NCI-H748 treated with DMSO at 0.1 percent for 48 hours (cell line): ENCODE data around the gene GPR137.

Experiments used
- DNase-seq: peaks from one replicate; lab custom pipeline; 2025; lab: John Stamatoyannopoulos, UW

GPR137 gene

DNA sequence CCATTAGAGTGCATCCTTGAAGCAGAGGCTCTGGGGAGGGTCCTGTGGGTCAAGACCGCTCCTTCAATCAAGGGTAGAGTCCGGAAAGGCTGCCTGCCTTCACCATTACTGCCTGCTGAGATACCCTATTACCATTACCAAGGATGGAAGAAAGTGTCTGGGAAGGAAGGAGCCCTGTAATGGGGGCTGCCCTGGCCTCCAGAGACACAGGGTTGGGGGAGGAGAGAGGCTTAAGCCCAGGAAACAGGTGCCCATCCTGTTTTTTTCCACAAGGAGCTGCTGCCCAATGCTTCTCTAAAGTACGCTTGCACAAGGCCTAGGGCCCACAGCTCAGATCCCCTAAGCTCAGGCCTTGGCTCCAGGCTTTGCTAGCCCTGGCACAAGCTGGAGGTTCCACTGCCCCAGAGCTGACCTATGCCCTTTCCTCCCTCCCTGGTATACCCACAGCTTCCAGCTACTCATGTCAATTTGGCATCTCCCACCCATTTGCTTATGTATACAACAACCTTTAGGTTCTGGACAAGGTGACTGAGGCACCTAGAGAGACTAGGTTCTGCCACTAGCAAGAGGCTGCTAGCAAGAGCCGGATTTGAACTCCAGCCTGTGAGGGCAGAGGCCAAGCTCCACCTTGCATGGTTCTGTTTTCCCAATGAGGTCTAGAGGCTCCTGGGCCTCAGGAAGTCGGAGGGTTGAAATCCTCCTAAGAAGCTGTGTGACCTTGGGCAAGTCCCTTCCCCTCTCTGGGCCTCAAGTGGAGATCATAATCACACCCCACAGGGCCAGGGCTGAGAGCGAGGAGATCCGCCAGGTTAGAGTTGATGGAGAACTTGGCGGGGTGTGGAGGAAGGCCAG, 35.9 kb upstream of the GPR137 start:
- no peak for DNase-seq

DNA sequence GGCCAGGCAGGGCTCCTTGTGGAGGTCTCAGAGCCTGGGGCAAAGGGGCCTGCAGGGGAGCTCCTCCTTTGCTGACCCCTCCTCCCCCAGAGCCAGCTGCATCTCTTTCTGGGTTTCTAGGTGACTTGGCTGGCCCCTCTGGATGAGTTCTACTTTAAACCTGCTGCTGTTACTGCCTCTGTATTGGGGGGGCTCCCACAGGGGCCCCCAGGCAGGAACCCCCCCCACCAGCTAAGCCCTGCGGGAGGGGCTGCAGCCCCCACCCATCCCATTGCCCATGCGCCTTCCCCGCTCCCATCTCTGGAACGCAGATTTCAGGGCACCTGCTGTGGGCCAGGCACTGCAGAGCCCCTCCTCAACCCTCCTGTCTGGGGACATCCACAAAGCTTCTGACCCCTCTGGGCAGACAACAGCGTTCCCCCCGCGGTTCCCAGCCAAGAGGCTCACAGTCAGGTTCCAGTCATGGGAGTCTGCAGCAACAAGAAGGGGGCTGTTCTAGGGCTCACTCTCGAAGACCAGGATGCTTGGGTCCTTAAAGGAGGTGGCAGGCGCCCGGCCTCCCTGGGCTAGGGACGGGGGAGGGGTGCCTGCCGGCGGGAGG, 35.1 kb upstream of the GPR137 start:
- no peak for DNase-seq

DNA sequence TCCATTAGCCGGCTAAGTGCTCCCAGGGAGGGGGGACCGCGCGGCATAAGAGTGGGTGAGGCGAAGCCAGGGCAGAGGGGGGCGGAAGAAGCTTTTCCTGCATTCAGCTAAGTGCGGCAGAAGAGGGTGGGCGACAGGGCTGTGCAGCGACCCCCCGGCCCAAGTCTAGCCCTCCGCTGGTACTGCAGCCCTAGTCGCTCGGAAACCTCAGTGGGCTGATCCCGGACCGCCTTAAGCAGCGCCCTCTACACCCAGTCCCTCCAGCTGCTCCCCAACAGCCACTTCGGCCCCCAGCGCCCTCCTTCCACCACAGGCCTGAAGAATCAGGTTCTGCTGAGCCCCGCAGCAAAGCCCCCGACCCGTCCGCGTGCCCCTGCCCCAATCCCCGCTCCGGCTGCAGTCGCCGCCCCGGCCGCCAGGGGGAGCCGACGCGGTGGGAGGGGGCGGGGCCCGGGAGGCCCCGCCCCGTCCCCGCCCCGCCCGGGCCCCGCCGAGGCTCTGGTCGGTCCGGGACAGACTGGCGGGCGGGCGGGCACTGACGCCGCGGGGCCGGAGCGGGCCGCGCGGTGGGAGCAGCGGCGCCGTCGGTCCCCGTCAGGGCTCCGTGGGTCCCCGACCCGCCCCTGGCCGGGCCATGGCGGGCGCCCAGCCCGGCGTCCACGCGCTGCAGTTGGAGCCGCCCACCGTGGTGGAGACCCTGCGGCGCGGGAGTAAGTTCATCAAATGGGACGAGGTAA, 34.5 kb upstream of the GPR137 start, which contains the start of gene PLCB3:
Gene PLCB3 (plus strand): TSS at position 515 of the 737 bp plus-strand sequence. CDS start 120 bp downstream, at position 635.
- no peak for DNase-seq

DNA sequence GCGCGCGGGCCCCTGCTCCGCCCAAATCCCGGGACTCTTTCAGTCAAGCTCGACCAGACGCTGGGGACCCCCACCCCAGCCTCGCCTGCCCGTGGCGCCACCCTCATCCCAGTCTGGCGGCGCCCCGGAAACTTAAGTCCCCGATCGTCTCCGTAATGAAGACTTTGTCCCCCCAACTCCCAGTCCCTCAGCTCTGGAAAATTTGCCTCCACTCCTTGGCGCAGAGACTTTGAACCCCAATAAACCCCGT, 34.0 kb upstream of the GPR137 start:
- DNase-seq = no peak

DNA sequence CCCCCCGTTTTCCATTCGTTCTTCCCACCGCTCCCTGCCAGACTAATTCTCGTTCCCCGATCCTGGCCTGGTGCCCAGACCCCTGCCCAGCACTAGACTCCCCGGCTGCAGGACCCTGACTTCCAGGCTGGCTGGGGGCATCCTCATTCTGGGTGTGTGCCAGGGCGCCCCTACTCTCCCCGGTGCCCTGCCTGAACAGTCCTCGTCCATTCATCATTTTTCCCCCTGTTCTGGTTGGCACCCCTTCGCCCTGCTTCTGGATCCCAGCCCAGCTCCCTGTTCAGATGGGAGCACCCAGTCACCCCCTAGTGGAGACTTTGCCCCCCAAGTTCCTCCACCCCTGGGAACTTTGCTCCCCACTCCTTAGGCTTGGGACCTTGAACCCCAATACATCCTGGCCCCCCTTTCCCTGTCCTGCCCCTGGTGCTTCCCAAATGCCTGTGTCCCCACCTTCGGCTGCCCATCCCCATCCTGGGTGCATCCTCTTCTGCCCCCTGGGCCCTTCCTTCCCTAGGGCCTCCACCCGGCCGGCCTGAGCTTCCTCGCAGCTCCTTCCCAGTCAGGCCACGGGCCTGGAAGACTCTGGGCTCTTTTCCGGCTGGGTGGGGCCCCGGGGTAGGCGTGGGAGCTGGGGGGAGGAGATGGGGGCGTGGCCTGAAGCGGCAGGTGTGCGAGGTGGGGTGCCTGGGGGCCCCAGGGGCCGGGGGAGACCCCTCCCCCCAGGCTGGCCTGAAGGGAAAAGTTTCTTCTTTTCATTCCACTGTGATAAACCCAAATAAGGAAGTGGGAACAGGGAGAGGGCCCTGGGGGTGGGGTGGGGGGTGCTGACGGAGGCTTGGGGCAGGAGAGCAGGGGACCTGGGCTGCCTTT, 33.4 kb upstream of the GPR137 start:
- DNase-seq = no peak

DNA sequence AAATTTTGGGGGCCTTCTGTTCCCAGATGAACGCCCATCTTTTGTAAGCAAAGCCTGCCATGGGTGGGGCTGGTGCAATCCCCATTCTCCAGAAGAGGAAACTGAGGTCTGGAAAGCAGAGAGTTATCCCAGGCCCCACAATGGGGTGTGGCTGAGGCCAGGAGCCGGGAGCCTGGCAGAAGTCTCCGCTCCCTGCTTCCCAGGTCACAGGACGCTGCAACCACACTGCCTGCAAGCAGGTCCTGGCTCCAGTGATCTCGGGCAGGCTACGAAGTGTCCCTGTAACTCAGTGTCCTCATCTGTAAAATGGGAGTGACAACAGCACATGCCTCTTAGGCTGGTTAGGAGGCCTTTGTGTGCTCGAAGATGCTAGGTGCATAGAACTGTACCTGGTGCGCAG, 32.6 kb upstream of the GPR137 start:
- no peak for DNase-seq

DNA sequence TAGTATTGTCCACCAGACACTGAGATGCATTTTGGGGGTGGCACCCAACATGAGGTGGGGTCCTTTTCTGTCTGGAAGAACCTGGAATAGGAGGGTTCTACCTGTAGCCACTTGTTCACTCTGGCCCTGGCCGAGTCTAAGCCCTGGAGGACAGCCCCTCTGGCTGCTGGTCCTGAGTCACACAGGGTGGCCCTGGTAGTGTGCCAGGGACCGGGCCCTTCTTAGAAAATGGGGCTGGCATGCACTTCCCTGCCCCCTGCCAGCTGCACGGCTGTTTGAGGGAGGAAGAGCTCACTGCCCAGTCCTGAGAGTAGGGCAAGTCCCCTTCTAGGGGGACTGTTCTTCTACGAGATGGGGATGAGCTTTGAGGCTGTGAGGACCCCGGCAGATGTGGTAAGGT, 32.2 kb upstream of the GPR137 start:
- DNase-seq = no peak

DNA sequence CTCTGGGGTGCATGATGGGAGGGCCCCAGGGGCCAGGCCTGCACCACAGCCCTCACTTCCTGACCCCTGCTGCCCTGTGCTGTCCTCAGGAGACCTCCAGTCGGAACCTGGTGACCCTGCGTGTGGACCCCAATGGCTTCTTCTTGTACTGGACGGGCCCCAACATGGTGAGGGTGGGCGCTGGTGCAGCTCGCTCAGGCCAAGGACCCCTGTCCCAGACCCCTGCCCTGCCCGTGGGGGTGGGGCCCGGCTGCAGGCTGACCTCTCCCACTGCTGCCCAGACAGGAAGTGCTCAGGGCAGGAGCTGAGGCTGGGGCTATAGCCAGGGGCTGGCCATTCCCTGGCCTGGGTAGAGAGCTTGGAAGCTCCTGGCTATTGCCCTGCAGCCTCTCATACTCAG, 31.3 kb upstream of the GPR137 start:
- no peak for DNase-seq

DNA sequence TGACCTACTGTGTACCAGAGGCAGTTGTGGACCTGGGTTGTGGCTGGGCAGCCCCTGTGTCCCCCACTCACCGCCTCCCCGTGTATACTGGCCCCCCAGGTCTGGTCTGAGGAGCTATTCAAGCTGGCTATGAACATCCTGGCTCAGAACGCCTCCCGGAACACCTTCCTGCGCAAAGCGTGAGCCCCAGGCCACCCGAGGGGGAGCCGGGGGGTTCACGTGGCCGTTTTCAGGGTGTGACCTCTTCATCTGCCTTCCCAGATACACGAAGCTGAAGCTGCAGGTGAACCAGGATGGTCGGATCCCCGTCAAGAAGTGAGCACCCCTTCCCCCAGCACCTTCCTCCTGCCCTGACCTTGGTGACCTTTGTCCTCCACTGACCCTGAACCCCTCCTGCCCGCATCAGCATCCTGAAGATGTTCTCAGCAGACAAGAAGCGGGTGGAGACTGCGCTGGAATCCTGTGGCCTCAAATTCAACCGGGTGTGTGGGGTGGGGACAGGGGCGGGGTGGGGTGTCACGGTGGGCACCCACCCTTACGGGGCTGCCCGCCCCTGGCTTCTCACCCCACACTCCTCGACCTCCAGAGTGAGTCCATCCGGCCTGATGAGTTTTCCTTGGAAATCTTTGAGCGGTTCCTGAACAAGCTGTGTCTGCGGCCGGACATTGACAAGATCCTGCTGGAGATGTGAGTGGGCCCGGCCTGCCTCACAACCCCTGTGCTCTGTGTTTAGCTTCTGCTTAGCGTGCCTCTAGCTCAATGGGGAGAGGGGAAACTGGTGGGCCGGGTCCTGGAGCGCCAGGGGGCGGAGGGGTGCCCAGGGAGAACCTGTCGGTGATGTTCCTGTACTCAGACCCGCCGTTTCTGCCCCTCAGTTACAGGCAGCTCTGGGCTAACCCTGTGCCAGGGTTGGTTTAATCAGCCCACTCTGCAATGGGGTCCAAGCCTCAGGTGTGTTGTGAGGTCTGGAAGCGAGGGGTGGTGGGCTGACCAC, 30.2 kb upstream of the GPR137 start:
- DNase-seq = no peak

DNA sequence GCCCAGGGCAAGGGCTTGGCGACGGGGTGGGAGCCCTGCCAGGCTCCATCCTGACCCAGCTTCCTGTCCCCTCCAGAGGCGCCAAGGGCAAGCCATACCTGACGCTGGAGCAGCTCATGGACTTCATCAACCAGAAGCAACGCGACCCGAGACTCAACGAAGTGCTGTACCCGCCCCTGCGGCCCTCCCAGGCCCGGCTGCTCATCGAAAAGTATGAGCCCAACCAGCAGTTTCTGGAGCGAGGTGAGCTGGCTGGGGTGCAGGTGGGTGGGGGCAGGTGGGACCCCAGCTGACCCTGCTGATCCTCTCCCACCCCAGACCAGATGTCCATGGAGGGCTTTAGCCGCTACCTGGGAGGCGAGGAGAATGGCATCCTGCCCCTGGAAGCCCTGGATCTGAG, 29.3 kb upstream of the GPR137 start:
- no peak for DNase-seq

DNA sequence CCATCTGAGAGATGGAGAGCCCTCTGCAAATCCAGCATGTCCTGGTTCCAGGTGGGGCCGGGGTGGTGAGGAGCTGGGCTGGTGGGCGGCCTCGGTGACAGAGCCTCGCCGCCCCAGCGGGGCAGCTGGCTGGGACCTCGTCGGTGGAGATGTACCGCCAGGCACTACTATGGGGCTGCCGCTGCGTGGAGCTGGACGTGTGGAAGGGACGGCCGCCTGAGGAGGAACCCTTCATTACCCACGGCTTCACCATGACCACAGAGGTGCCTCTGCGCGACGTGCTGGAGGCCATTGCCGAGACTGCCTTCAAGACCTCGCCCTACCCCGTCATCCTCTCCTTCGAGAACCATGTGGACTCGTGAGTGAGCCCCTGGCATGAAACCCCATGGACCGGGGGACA, 27.3 kb upstream of the GPR137 start:
- no peak for DNase-seq

DNA sequence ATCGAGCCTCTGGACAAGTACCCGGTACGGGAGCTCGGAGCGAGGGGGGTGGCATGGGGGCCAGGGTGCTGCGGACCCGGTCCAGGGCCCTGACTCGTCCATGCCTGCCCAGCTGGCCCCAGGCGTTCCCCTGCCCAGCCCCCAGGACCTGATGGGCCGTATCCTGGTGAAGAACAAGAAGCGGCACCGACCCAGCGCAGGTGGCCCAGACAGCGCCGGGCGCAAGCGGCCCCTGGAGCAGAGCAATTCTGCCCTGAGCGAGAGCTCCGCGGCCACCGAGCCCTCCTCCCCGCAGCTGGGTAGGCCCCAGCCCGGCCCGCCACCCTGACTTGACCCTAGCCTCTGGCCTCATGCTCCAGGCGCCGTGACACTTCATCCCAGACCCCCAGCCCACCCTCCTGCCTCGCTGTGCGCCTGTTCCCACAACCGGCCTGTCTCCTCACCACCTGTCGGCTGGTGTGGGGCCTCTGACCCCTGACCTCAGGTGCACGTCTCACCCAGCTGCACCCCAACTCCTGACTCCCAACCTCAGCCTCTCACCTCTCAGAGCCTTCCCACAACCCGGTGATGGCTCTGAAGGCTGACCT, 26.6 kb upstream of the GPR137 start:
- DNase-seq = no peak

DNA sequence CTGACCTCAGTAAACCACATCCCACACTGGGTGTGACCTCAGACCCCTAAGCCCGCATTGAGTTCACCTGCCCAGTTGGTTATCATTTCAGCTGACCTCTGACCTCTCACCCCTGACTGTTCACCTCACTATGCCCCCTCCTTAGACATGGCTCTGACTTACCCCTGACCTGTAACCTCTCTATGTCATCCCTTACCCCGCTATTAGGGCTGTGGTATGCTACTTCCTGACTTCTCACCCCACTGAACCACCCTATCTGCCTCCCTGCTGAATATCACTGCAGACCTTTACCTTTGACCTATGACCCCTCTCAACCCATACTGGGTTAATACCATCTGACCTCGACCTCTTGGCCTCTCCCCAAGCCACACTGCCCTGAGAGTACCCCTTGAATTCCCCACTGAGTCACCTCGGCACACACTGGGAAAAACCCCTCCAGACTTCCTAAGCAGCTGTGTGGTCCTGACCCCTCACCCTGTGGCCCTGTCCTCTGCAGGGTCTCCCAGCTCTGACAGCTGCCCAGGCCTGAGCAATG, 26.0 kb upstream of the GPR137 start:
- no peak for DNase-seq

DNA sequence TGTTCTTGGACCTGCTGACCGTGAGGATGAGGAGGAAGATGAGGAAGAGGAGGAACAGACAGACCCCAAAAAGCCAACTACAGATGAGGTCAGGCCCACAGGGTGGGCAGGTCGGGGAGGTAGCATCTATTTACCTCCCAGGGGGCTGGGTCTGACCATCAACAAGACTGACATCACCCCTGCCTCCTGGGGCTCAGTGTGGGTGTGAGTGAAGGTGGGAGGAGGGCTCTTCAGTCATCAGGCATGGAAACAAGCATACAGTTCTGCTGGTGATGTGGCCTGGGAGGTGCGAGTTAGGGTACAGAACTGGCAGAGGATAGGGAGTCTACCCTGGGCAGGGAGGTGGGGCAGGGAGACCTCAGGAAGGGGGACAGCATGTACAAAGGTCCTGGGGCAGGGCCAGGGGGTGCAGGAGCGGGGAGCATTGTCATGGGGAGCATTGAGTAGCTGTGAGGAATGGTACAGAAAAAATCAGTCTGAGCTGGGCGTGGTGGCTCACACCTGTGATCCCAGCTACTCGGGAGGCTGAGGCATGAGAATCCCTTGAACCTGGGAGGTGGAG, 25.4 kb upstream of the GPR137 start:
- no peak for DNase-seq

DNA sequence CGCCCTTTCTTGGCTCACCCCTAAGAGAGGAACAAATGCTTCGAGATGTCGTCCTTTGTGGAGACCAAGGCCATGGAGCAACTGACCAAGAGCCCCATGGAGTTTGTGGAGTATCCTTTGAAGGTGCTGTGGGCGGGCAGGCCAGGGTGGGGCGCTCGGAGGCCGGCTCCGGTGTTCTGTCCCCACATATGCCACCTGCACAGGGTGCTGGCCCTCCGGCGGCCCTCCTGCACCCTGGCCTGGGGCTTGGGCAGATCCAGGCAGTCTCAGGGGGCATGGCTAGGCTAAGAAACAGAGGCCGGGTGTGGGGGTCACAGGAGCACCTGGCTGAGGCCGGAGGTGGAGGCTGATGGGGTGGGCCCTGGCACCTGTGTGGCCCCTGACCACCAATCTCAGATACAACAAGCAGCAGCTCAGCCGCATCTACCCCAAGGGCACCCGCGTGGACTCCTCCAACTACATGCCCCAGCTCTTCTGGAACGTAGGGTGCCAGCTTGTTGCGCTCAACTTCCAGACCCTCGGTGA, 24.0 kb upstream of the GPR137 start:
- no peak for DNase-seq

DNA sequence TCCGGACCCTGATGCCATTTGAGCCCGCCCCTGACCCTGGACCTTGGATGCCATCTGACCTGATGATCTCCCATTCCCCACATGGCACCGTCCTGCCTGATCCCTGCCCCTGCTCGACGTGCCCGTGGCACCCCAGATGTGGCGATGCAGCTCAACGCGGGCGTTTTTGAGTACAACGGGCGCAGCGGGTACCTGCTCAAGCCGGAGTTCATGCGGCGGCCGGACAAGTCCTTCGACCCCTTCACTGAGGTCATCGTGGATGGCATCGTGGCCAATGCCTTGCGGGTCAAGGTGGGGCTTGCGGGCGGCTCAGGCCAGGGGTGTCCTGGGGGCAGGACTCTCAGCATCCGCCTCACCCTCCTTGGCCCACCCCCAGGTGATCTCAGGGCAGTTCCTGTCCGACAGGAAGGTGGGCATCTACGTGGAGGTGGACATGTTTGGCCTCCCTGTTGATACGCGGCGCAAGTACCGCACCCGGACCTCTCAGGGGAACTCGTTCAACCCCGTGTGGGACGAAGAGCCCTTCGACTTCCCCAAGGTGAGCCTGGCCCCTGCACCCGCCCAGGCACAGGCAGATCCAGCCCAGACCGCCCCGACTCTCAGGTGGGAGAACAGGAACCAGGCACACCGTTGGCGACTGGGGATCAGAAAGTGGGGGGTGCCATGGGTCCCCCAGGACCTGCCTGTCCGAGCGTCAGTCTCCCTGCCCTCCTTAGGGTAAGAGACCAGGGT, 23.2 kb upstream of the GPR137 start:
- DNase-seq = no peak

DNA sequence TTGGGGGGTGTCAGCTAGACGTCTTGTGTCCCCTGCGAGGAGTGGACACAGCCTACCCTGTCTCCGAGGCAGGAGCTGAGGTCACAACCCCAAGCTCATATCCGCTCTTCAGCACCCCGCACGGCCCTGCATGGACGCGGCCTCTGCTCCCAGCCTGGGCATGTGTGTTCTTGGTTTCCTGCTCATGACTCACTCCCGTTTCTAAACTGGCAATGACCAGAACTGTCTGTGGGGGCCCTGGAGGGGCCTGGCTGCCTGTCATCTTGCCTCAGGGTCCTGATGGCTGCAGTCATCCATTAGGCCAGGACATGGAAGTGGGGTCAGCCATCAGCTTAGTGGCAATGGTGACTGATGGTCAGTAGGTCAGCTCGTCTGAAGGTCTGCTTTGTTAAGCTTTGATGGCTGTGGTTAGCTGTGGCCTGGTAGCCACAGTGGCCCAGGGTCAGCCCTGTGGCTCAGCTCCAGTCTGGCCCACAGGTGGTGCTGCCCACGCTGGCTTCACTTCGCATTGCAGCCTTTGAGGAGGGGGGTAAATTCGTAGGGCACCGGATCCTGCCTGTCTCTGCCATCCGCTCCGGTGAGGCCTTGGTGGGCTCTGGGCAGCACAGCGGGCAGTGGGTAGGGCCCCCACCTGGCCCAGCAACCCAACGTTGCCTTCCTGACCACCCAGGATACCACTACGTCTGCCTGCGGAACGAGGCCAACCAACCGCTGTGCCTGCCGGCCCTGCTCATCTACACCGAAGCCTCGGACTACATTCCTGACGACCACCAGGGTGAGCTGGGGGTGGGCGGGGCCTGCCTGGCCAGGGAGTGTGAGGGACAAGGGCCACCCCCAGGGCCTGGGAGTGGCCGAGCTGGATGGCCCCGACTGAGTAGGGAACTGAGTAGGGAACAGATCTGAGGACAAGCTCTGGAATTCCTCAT, 22.4 kb upstream of the GPR137 start:
- no peak for DNase-seq

DNA sequence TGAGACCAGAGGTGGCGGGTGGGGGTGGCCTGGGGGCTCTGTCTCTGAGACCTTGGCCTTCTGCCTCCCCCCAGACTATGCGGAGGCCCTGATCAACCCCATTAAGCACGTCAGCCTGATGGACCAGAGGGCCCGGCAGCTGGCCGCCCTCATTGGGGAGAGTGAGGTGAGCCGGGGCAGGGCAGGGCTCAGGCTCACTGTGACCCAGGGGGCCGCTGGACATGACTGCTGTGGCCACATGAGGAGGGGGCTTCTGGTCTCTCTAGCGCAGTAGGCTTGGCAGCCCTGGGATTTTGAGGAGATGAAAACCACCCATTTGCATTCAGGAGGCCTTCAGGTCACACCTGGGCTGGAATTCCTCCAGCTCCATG, 21.7 kb upstream of the GPR137 start:
- DNase-seq = no peak
